ENCODE results near the gene SEL1L2. TPM values are rescaled to one million over a fixed set of nuclear protein-coding genes. Genes with fewer than 3 reads are reported as not detected.

Gene SEL1L2
- total RNA-seq, 2 donors from 2014 or later, result not detected

GRCh38 chr20:13852306-13852705 lies 138.1 kb downstream of the SEL1L2 start:
- H3K9me3 ChIP-seq, result no peaks in the 10 kb centered on the region
- no peaks in the 10 kb centered on the region for H3K36me3 ChIP-seq (replicated peaks in 1 of 2; ENCODE audit: insufficient read depth in 1 of 2, low read depth in 2 of 2)
- WGBS, 2 donors, result 28 to 47% methylated on average over 1 of the region's 1 CpG
- DNase-seq (no peak), ATAC-seq (no peak)
- intact Hi-C loops (cut with DNase I), result no loop called here
- H3K4me3 ChIP-seq, result no peak overlapping the region
- no peaks in the 10 kb centered on the region for H3K4me1 ChIP-seq
- TF ChIP-seq CTCF (IDR thresholded peaks at IDR 0.05) (no peak), POLR2A (IDR thresholded peaks at IDR 0.05) (no peak)
- H3K27me3 ChIP-seq, result no peaks in the 10 kb centered on the region
- H3K27ac ChIP-seq, result no peak overlapping the region

GRCh38 chr20:13851279-13851678 lies 139.1 kb downstream of the SEL1L2 start:
- intact Hi-C loops (cut with DNase I), result no loop called here
- ATAC-seq, result no peak
- no peak overlapping the region for H3K27ac ChIP-seq

GRCh38 chr20:13844296-13844695 lies 146.1 kb downstream of the SEL1L2 start:
- ATAC-seq (no peak), DNase-seq (no peak)
- H3K27ac ChIP-seq, result no peak overlapping the region
- H3K4me1 ChIP-seq, result no peaks in the 10 kb centered on the region
- H3K36me3 ChIP-seq (replicated peaks in 1 of 2; ENCODE audit: insufficient read depth in 1 of 2, low read depth in 2 of 2), result no peaks in the 10 kb centered on the region
- 58 to 74% methylated on average over 4 of the region's 4 CpGs for WGBS, 2 donors
- TF ChIP-seq POLR2A (IDR thresholded peaks at IDR 0.05) (no peak), CTCF (IDR thresholded peaks at IDR 0.05) (no peak)
- H3K4me3 ChIP-seq, result no peak overlapping the region
- no peaks in the 10 kb centered on the region for H3K27me3 ChIP-seq
- intact Hi-C loops (cut with DNase I), result no loop called here
- no peaks in the 10 kb centered on the region for H3K9me3 ChIP-seq

More at GRCh38 chr20:13851279-13851678, 139.1 kb downstream of the SEL1L2 start:
- no peaks in the 10 kb centered on the region for H3K27me3 ChIP-seq
- WGBS, 2 donors, result 84 to 94% methylated on average over 2 of the region's 2 CpGs
- H3K36me3 ChIP-seq (replicated peaks in 1 of 2; ENCODE audit: insufficient read depth in 1 of 2, low read depth in 2 of 2), result no peaks in the 10 kb centered on the region
- H3K9me3 ChIP-seq, result no peaks in the 10 kb centered on the region
- DNase-seq, result no peak
- no peak overlapping the region for H3K4me3 ChIP-seq
- no peaks in the 10 kb centered on the region for H3K4me1 ChIP-seq
- no peak for TF ChIP-seq CTCF (IDR thresholded peaks at IDR 0.05)
- TF ChIP-seq POLR2A (IDR thresholded peaks at IDR 0.05), result no peak

GRCh38 chr20:13841206-13841605 lies 149.2 kb downstream of the SEL1L2 start:
- Histone ChIP-seq H3K4me3 (no peak overlapping the region), H3K27me3 (no peaks in the 10 kb centered on the region), H3K36me3 (replicated peaks in 1 of 2; ENCODE audit: insufficient read depth in 1 of 2, low read depth in 2 of 2) (no peaks in the 10 kb centered on the region), H3K9me3 (no peaks in the 10 kb centered on the region), H3K4me1 (no peaks in the 10 kb centered on the region), H3K27ac (no peak overlapping the region)
- ATAC-seq (no peak), DNase-seq (no peak)
- intact Hi-C loops (cut with DNase I), result no loop called here
- TF ChIP-seq POLR2A (IDR thresholded peaks at IDR 0.05) (no peak), CTCF (IDR thresholded peaks at IDR 0.05) (no peak)
- 60 to 64% methylated on average over 2 to 3 of the region's 3 CpGs for WGBS, 2 donors

- H3K27me3 ChIP-seq, result no peaks in the 10 kb centered on the region
- H3K4me1 ChIP-seq, result no peaks in the 10 kb centered on the region
- H3K36me3 ChIP-seq (replicated peaks in 1 of 2; ENCODE audit: insufficient read depth in 1 of 2, low read depth in 2 of 2), result no peaks in the 10 kb centered on the region
- DNase-seq (no peak), ATAC-seq (no peak)
- H3K27ac ChIP-seq, result no peak overlapping the region
- WGBS, 2 donors, result 44 to 57% methylated on average over 4 of the region's 4 CpGs
- intact Hi-C loops (cut with DNase I), result no loop called here
- no peak for TF ChIP-seq CTCF (IDR thresholded peaks at IDR 0.05)
- no peak for TF ChIP-seq POLR2A (IDR thresholded peaks at IDR 0.05)
- no peaks in the 10 kb centered on the region for H3K9me3 ChIP-seq
- no peak overlapping the region for H3K4me3 ChIP-seq
These were observed 150.3 kb downstream of the SEL1L2 start for GRCh38 chr20:13840093-13840465.
